HG02840 (cell line): ENCODE results near the gene PIGA.
"Not testable (repeated sequence)": the region's sequence is repeated elsewhere in the genome, so short reads cannot be mapped to it uniquely, and the experiment has no call there.

ENCODE experiments used
- ATAC-seq: cut with Tn5 transposase; IDR thresholded peaks from one replicate; pipeline ENCODE4 v1.9.1; 2021; ENCODE audit warnings: mild to moderate bottlenecking, moderate library complexity, moderate number of reproducible peaks; ENCODE audit not compliant: unreplicated experiment, low FRiP score

PIGA gene

GRCh38 chrX:15322072-15322471 lies 13.3 kb downstream of the PIGA start:
- ATAC-seq, result no peak

- ATAC-seq, result no peak
Observed at GRCh38 chrX:15321447-15321846, 13.9 kb downstream of the PIGA start.

DNA sequence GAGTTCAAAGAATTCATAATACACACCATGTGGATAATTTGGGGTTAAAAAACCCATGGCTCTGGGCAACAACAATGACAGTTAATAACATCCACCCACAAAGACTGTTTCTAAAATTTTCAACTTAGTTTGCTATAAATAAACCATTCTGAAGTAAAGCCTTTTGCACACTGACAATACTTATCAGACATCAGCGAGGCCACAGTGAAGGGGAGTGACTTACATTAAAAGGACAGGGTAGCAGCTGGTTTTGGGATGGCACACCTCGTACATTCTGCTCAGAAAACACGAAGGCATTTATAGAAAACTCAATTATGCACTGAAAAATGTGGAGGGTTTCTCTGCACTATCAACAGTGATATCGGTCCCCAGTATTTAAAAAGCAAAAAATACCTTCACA lies 15.0 kb downstream of the PIGA start:
- ATAC-seq, result no peak

DNA sequence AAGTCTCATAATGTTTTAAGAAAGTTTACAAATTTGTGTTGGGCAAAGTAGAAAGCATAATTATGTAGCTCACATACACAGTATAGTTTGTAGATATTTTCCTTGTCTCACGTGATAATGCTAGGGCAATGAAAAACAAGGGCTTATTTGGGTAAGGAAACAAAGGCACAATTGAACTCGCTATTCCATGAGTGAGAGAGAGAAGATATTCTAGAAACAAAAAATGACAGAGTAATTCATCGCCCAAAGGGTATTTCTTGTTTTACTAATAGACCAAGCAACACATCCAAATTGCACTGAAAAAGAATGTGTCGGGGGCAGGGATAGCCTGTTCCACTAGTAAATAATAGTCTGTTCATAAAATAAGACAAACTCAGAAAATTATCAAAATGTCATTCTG lies 16.2 kb downstream of the PIGA start:
- ATAC-seq, result no peak

DNA sequence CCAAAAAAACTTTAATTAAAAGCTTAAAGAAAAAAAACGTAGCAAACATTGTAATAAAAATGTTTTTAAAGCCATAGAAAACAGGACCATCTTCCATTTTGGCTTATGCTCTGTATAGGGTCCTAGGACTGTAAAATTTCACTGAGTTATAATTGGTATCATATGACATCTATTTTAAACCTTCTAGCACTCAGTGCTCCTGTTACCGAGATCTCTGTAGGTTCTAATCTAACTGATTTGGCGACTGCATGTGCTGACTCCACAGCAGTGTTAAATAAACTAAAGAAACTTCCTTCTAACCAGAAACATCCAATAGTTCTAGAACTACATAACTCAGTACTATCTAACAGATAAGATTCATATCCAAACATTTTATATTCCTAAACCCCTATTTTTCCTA lies 19.8 kb downstream of the PIGA start, which contains the start of gene ASB11:
ASB11 (minus strand) TSS at position 132 of the 400 bp plus-strand sequence; CDS start at position 97, 35 bp downstream.
- no peak for ATAC-seq

- no peak for ATAC-seq
Observed at GRCh38 chrX:15314472-15314871, 20.9 kb downstream of the PIGA start.

DNA sequence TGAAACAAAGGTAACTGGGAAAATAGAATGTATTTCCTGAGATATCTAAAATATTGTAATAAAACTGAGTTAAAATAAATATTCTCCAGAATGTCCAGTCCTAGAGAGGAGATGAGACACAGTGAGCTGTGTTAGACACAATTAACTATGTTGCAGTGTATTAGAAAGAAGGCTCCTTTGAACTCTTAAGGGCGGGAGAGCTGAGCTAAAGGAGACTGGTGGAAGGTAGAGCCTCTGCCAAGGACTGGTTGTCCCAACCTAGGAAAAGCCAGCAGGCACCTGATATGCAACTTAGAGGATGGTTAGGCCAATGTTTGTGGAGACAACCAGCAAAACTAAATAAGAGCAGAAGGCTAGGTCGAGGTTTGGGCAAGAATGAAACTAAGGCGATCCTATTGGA lies 24.2 kb downstream of the PIGA start:
- ATAC-seq, result no peak

DNA sequence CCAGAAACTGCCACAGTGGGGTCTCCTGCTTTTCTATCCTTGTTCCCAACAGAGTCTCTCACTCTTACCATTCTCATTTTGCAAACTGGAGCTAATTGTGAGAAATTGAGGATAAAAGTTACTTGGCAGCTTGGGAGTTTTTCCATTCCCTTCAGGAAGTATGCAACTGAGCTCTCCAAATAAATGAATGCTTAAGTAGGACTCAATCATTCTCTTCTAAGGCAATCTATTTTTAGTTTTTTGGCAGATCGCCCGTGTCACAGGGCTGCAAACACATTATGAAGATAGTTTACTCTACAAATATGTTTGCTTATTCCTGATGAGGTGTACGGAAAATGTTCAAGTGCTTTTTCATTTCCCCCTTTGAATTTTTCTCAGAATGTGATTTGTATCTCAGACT lies 25.2 kb downstream of the PIGA start:
- ATAC-seq, result no peak

- ATAC-seq, result not testable (repeated sequence)
Observed at GRCh38 chrX:15305899-15306298, 29.4 kb downstream of the PIGA start.

- ATAC-seq, result no peak
Observed at GRCh38 chrX:15301924-15302323, 33.4 kb downstream of the PIGA start.

- no peak for ATAC-seq
Observed at GRCh38 chrX:15299941-15300851, 35.1 kb downstream of the PIGA start.

- no peak for ATAC-seq
Observed at GRCh38 chrX:15298780-15299179, 36.5 kb downstream of the PIGA start.

GRCh38 chrX:15298201-15298600 lies 37.1 kb downstream of the PIGA start:
- ATAC-seq, result no peak

DNA sequence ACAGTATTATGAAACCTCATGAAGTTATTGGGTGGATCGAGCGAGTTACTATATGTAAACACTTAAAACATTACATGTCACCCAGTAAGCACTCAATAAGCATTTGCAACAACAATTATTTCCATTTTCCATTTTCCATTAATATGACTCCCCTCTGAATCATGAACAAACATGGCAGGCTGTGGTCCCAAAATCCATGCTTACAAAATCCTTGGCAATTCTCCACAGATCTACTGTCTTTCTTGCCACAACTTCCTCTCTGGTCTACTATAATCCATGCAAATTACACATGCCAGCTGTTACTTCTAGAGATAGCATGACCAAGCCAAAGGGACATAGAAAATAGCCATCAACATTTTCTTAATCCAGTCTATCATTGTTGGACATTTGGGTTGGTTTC lies 41.9 kb downstream of the PIGA start:
- no peak for ATAC-seq

- no peak for ATAC-seq
Observed at GRCh38 chrX:15292861-15293260, 42.5 kb downstream of the PIGA start.

DNA sequence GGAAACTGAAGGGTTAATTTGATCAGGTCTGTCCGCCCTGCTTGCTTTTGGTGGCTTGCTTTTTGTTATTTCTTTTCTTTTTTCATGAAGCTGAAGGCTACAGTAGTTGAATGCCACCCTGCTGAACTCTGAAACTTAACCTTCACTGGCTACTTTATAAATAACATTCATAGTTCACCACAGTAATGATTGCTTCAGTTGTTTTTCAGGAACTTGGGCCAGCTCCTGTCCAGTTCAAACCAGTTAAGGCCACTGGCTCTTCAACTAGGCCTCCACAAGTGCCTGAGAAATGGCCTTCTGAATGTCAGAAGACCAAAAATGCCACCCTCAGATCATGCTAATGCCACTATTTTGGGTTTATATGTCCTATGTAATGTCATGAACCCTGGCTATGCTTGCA lies 57.7 kb downstream of the PIGA start:
- no peak for ATAC-seq

DNA sequence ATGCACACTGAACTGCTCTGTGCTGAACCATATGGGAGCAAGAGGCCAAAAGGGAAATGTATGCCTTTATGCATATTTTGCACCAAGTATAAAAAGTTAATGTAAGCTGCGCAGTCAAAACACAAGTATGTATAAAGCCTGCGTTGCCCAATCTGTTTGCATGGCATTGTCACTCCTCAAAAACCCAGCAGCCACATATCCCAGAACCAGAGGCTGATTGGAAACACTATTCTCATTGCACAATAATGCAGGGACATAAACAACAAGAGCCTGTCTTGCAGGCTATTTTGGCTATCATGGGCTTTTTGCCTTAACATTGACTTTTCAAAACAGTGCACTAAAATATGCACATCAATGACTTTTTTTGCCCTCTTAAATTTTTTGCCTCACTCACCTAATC lies 60.4 kb downstream of the PIGA start:
- ATAC-seq, result no peak

DNA sequence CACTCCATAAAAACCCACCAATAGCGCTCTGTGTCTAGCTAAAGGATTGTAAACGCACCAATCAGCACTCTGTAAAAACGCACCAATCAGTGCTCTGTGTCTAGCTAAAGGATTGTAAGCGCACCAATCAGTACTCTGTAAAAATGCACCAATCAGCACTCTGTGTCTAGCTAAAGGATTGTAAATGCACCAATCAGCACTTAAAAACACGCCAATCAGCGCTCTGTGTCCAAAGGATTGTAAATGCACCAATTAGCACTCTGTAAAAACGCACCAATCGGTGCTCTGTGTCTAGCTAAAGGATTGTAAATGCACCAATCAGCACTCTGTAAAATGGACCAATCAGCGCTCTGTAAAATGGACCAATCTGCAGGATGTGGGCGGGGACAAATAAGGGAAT lies 62.0 kb downstream of the PIGA start:
- not testable (repeated sequence) for ATAC-seq

GRCh38 chrX:15271757-15272156 lies 63.6 kb downstream of the PIGA start:
- ATAC-seq, result no peak

DNA sequence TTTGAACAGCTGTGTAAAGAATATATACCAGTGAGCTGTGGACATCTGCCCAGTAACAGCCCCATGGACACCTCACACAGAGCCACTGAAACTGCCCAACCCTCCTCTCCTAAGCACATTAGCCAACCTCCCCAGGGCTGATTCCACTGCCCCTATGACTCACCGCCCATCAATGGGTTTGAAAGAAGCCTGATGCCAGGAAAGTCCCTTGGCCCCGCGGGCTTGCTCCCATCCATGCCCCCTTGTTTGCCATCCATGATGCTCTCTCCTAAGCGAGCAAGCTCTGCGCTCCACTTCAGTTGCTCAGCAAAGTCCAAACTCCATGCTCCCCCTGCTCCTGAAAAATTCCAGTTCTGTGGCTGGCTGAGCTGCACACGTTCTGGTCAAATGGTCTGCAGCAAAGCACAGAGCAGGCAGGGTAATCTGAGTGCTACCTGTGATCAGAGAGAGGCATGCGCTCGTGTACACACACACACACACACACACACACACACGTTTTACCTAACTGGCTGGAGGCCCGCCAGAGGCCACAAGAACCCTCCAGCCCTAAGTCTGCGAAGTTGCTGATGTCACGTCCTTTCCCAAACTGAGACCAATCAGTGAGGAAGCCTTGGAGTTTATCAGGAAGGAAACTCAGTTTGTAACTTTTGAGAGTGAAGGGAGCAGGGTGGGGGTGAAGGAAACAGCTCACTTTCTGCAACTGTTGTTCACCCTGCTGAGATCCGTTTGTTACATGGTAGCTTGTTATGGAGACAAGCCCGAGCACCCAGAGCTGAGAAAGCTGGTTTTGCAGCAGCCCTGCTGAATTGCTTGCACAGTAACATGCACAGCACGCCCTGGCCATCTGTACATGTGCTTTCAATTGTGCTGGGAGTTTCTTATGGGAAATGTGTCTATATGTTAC lies 65.5 kb downstream of the PIGA start, which contains the start of gene ASB9:
ASB9 (minus strand) TSS at position 466 of the 904 bp plus-strand sequence; CDS start at position 257, 209 bp downstream.
- no peak for ATAC-seq
